H1 (cell line): ENCODE data around the gene PCDHA7. TPM values are rescaled to one million over a fixed set of nuclear protein-coding genes. Genes with fewer than 3 reads are reported as not detected.
"Not testable (repeated sequence)": the region's sequence is repeated elsewhere in the genome, so short reads cannot be mapped to it uniquely, and the experiment has no call there.

Experiments used
- CTCF ChIA-PET: fragments of 300-600 bp; sonication (Branson Sonifier 250); formaldehyde crosslinking; loops from one replicate; lab custom pipeline; 2021; ENCODE audit not compliant: partially characterized antibody; lab: Charles Lee
- POLR2A ChIA-PET: fragments of 300-600 bp; sonication (Branson Sonifier 250); formaldehyde crosslinking; loops from one replicate; lab custom pipeline; 2021; ENCODE audit warnings: inconsistent platforms; ENCODE audit not compliant: partially characterized antibody; lab: Charles Lee
- DNase-seq, 2 experiments: peaks; one replicate each; pipeline versions ENCODE4 v3.0.0 to v3.0.0-alpha.2; 2010 to 2022; ENCODE audit warnings: low spot score in 2 of 2, low read depth in 1 of 2, mixed read lengths in 1 of 2
- FAIRE-seq: peaks from 2 replicates; lab custom pipeline; 2011; peaks lifted over from hg19 to GRCh38; lab: Jason Lieb, UNC
- H2AFZ ChIP-seq: 2 replicates; pipeline ENCODE4 v1.8.1; 2012; ENCODE audit warnings: low read length, inconsistent platforms
- H2AK5ac ChIP-seq: 2 replicates; pipeline ENCODE4 v1.6.1; 2013; ENCODE audit warnings: low read depth, low read length
- H2BK120ac ChIP-seq: replicated peaks from 2 replicates; pipeline ENCODE3; 2013; ENCODE audit warnings: low read depth, low read length, inconsistent platforms
- H2BK12ac ChIP-seq: 2 replicates; pipeline ENCODE4 v1.6.1; 2013; ENCODE audit warnings: low read depth, low read length
- H2BK15ac ChIP-seq: 2 replicates; pipeline ENCODE4 v1.6.1; 2013; ENCODE audit warnings: low read length
- H2BK20ac ChIP-seq: 2 replicates; pipeline ENCODE4 v1.6.1; 2013; ENCODE audit warnings: low read length
- H2BK5ac ChIP-seq: 2 replicates; pipeline ENCODE4 v1.6.1; 2013; ENCODE audit warnings: low read depth, low read length
- H3K14ac ChIP-seq: 2 replicates; pipeline ENCODE4 v1.6.1; 2013; ENCODE audit warnings: inconsistent platforms; ENCODE audit not compliant: insufficient read length
- H3K18ac ChIP-seq: 2 replicates; pipeline ENCODE4 v1.6.1; 2013; ENCODE audit warnings: low read length; ENCODE audit errors: extremely low read depth
- H3K23ac ChIP-seq: 2 replicates; pipeline ENCODE4 v1.6.1; 2013; ENCODE audit warnings: inconsistent platforms; ENCODE audit not compliant: insufficient read length
- H3K23me2 ChIP-seq: 2 replicates; pipeline ENCODE4 v1.6.1; 2013; ENCODE audit warnings: low read depth, low read length
- H3K27ac ChIP-seq: 2 replicates; pipeline ENCODE4 v1.6.1; 2011; ENCODE audit warnings: low read depth, low read length, inconsistent platforms
- H3K27me3 ChIP-seq, 4 experiments: replicated peaks in 1 of 4; 1 replicate in 1 of 4; 2 replicates in 3 of 4; pipeline versions ENCODE4 v1.6.1 to v1.8.1; 2011 to 2013; ENCODE audit warnings: low read length in 3 of 4, mild to moderate bottlenecking in 3 of 4, inconsistent platforms in 2 of 4, mixed read lengths in 2 of 4, moderate library complexity in 1 of 4; ENCODE audit not compliant: control insufficient read depth in 3 of 4, insufficient read depth in 3 of 4; ENCODE audit errors: extremely low read depth in 1 of 4
- H3K36me3 ChIP-seq, 4 experiments: 2 replicates each; pipeline versions ENCODE4 v1.6.1 to v1.8.1; 2011 to 2013; ENCODE audit warnings: mild to moderate bottlenecking in 4 of 4, low read length in 3 of 4, moderate library complexity in 2 of 4, control low read depth in 1 of 4, inconsistent platforms in 1 of 4; ENCODE audit not compliant: insufficient read depth in 4 of 4, control insufficient read depth in 2 of 4
- H3K4ac ChIP-seq: replicated peaks from 2 replicates; pipeline ENCODE3; 2013; ENCODE audit warnings: low read length, low read depth, mixed read lengths, inconsistent platforms; ENCODE audit not compliant: insufficient read length
- H3K4me1 ChIP-seq, 4 experiments: replicated peaks in 1 of 4; 1 replicate in 1 of 4; 2 replicates in 3 of 4; pipeline versions ENCODE4 v1.6.1 to v1.8.1; 2011 to 2013; ENCODE audit warnings: low read length in 3 of 4, inconsistent platforms in 2 of 4, mixed read lengths in 1 of 4; ENCODE audit not compliant: insufficient read depth in 4 of 4, control insufficient read depth in 3 of 4
- H3K4me2 ChIP-seq, 2 experiments: 2 replicates each; pipeline versions ENCODE4 v1.6.1 to v1.8.1; 2011 to 2013; ENCODE audit warnings: low read depth in 2 of 2, low read length in 2 of 2, control low read depth in 1 of 2, inconsistent platforms in 1 of 2, mild to moderate bottlenecking in 1 of 2; ENCODE audit not compliant: insufficient read depth in 1 of 2
- H3K4me3 ChIP-seq, 4 experiments: fragments of 200-600, 300-600 bp in 1 of 4; sonication (generic), shearing (Covaris generic), sonication (Bioruptor Twin) in 1 of 4; 2 replicates each; pipeline versions ENCODE4 v1.5.1 to v1.8.1; 2011 to 2016; ENCODE audit warnings: low read length in 4 of 4, low read depth in 3 of 4, control low read depth in 2 of 4, inconsistent platforms in 2 of 4, mild to moderate bottlenecking in 2 of 4, mixed read lengths in 1 of 4, moderate library complexity in 1 of 4; ENCODE audit not compliant: insufficient read depth in 2 of 4; ENCODE audit errors: extremely low read depth in 1 of 4
- H3K56ac ChIP-seq: replicated peaks from 2 replicates; pipeline ENCODE3; 2013; ENCODE audit warnings: low read depth, mild to moderate bottlenecking, mixed read lengths, low read length, inconsistent platforms; ENCODE audit not compliant: insufficient read length
- H3K79me1 ChIP-seq: 2 replicates; pipeline ENCODE4 v1.6.1; 2013; ENCODE audit warnings: low read depth, low read length, control low read depth
- H3K79me2 ChIP-seq, 2 experiments: 2 replicates each; pipeline versions ENCODE4 v1.6.1 to v1.8.1; 2012 to 2013; ENCODE audit warnings: low read length in 2 of 2, mild to moderate bottlenecking in 2 of 2, inconsistent platforms in 1 of 2; ENCODE audit not compliant: insufficient read depth in 2 of 2, control insufficient read depth in 1 of 2
- H3K9ac ChIP-seq, 4 experiments: replicated peaks in 1 of 4; 1 replicate in 1 of 4; 2 replicates in 3 of 4; pipeline versions ENCODE4 v1.6.1 to v1.8.1; 2011 to 2013; ENCODE audit warnings: low read depth in 3 of 4, low read length in 3 of 4, control low read depth in 2 of 4, mild to moderate bottlenecking in 2 of 4, moderate library complexity in 2 of 4, inconsistent platforms in 1 of 4; ENCODE audit errors: extremely low read depth in 1 of 4
- H3K9me3 ChIP-seq, 2 experiments: 2 replicates each; pipeline versions ENCODE4 v1.6.1 to v1.8.1; 2012 to 2013; ENCODE audit warnings: mild to moderate bottlenecking in 2 of 2, moderate library complexity in 2 of 2, control low read depth in 1 of 2, inconsistent platforms in 1 of 2, low read depth in 1 of 2, low read length in 1 of 2, mixed read lengths in 1 of 2; ENCODE audit not compliant: insufficient read depth in 2 of 2
- H4K20me1 ChIP-seq, 2 experiments: replicated peaks in 1 of 2; 2 replicates each; pipeline versions ENCODE3 to v1.8.1; 2011 to 2013; ENCODE audit warnings: inconsistent platforms in 2 of 2, low read length in 2 of 2, mild to moderate bottlenecking in 1 of 2; ENCODE audit not compliant: insufficient read depth in 2 of 2, control insufficient read depth in 1 of 2
- H4K5ac ChIP-seq: 2 replicates; pipeline ENCODE4 v1.6.1; 2013; ENCODE audit warnings: low read length, low read depth, mixed read lengths, inconsistent platforms; ENCODE audit not compliant: insufficient read length
- H4K8ac ChIP-seq: 2 replicates; pipeline ENCODE4 v1.8.0; 2013; ENCODE audit warnings: mild to moderate bottlenecking, moderate library complexity, low read length, inconsistent platforms; ENCODE audit not compliant: insufficient read depth; ENCODE audit errors: extremely low read depth
- H4K91ac ChIP-seq: replicated peaks from 2 replicates; pipeline ENCODE3; 2013; ENCODE audit warnings: low read length, mixed read lengths, inconsistent platforms; ENCODE audit not compliant: insufficient read length
- WGBS, 2 experiments: shearing (Covaris generic) in 1 of 2; methylation state at CpG; one replicate each; pipeline versions ENCODE4 v1.1.6 to v1.1.7; 2013 to 2015; ENCODE audit warnings: low lambda C conversion rate in 2 of 2, mixed read lengths in 2 of 2, inconsistent platforms in 1 of 2, low coverage in 1 of 2, missing lambda C conversion rate in 1 of 2; ENCODE audit not compliant: insufficient replicate concordance in 2 of 2, insufficient coverage in 1 of 2, insufficient read length in 1 of 2; ENCODE audit errors: extremely low coverage in 1 of 2, missing lambda C conversion rate in 1 of 2; 5-methylcytosine and 5-hydroxymethylcytosine counted together
- polyA plus RNA-seq, 7 experiments: library from polyadenylated mRNA; depleted of rRNA in 3 of 7; stranded (reverse) in 5 of 7; unstranded in 2 of 7; fragments of >200 nt in 5 of 7; fragments of 200-250 nt in 2 of 7; gene quantifications; 1 replicate in 5 of 7; 2 replicates in 1 of 7; 4 replicates in 1 of 7; pipeline versions ENCODE4 v1.2.1 to v1.2.3, GENCODE V29; 2011 to 2013; ENCODE audit warnings: missing spikeins in 2 of 7, mixed read lengths in 2 of 7
- total RNA-seq: library from RNA; stranded (reverse); fragmentation: NEBNext Ultra II Directional; extraction: Animal tissue kit (Norgen Biotek cat#: 25700); gene quantifications from 2 replicates; pipeline ENCODE4 v1.2.1, GENCODE V29; 2021

PCDHA7 gene
- total and polyA plus RNA-seq, 2 of the 8 experiments (the other 6 are each of a cell fraction or from before 2014, with no cell fraction given) = 0.86 to 1.6 TPM

DNA sequence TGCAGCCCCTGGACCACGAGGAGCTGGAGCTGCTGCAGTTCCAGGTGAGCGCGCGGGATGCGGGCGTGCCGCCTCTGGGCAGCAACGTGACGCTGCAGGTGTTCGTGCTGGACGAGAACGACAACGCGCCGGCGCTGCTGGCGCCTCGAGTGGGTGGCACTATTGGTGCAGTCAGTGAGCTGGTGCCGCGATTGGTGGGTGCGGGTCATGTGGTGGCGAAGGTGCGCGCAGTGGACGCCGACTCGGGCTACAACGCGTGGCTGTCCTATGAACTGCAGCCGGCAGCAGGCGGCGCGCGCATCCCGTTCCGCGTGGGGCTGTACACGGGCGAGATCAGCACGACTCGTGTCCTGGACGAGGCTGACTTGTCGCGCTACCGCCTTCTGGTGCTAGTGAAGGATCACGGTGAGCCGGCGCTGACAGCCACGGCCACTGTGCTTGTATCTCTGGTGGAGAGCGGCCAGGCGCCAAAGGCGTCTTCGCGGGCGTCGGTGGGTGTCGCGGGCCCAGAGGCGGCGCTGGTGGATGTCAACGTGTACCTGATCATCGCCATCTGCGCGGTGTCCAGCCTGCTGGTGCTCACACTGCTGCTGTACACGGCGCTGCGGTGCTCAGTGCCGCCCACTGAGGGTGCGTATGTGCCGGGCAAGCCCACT, 46.1 kb upstream of the PCDHA7 start:
- H3K4me1 ChIP-seq, H3K18ac ChIP-seq, H3K4ac ChIP-seq, H3K4me2 ChIP-seq, H4K20me1 ChIP-seq, H3K79me2 ChIP-seq, FAIRE-seq, H2BK20ac ChIP-seq, H2AFZ ChIP-seq, H3K27me3 ChIP-seq, H3K36me3 ChIP-seq, H4K91ac ChIP-seq, H3K56ac ChIP-seq, DNase-seq, H2BK5ac ChIP-seq, H3K23me2 ChIP-seq, H2BK15ac ChIP-seq, H2BK12ac ChIP-seq, H2BK120ac ChIP-seq, H3K4me3 ChIP-seq, H2AK5ac ChIP-seq, H4K5ac ChIP-seq, H3K14ac ChIP-seq, H3K23ac ChIP-seq, H4K8ac ChIP-seq, H3K9ac ChIP-seq, H3K79me1 ChIP-seq, POLR2A ChIA-PET, H3K27ac ChIP-seq: not testable (repeated sequence)
- CTCF ChIA-PET = interaction anchor here (1.1 to 3.5 kb wide), 3 partner anchors 9 to 264 kb away, joined by 3 to 36 read pairs (median 4); partner anchors contain the start of gene PCDHA4
- H3K9me3 ChIP-seq = peaks cover 22 to 38% of the 10 kb centered on the region in 2 experiments
- WGBS, 2 experiments = 90% methylated on average over 28 of the region's 70 CpGs; no CpG with 5 or more reads in 1 of the 2 experiments
